ENCODE measurements around the gene RECQL.
"Not testable (repeated sequence)": the region's sequence is repeated elsewhere in the genome, so short reads cannot be mapped to it uniquely, and the experiment has no call there.

The RECQL gene

GRCh38 chr12:21439347-21439746 is 62.1 kb downstream of the RECQL start:
- in situ Hi-C loops (cut with HindIII; ENCODE audit: low pct_unique_long_range_greater_than_20kb, low sequenced_read_pairs): no loop called here
- TF ChIP-seq JUND (IDR thresholded peaks at IDR 0.05; ENCODE audit: low read depth): no peak

GRCh38 chr12:21438643-21439042 is 62.8 kb downstream of the RECQL start:
- no peak for TF ChIP-seq JUND (IDR thresholded peaks at IDR 0.05; ENCODE audit: low read depth)
- DNase-seq (ENCODE audit: low read depth in 1 of 2, low spot score in 1 of 2): no peak
- in situ Hi-C loops (cut with HindIII; ENCODE audit: low pct_unique_long_range_greater_than_20kb, low sequenced_read_pairs): no loop called here

More at GRCh38 chr12:21439347-21439746, 62.1 kb downstream of the RECQL start:
- DNase-seq (ENCODE audit: low read depth in 1 of 2, low spot score in 1 of 2): no peak

- no peak for DNase-seq (ENCODE audit: low read depth in 1 of 2, low spot score in 1 of 2)
- no peak for TF ChIP-seq JUND (IDR thresholded peaks at IDR 0.05; ENCODE audit: low read depth)
- in situ Hi-C loops (cut with HindIII; ENCODE audit: low pct_unique_long_range_greater_than_20kb, low sequenced_read_pairs): no loop called here
Measured at GRCh38 chr12:21434699-21435098, 66.7 kb downstream of the RECQL start.

- DNase-seq (ENCODE audit: low read depth in 1 of 2, low spot score in 1 of 2): no peak
- no peak for TF ChIP-seq JUND (IDR thresholded peaks at IDR 0.05; ENCODE audit: low read depth)
- in situ Hi-C loops (cut with HindIII; ENCODE audit: low pct_unique_long_range_greater_than_20kb, low sequenced_read_pairs): no loop called here
Measured at GRCh38 chr12:21433525-21433924, 67.9 kb downstream of the RECQL start.

GRCh38 chr12:21429994-21430393 is 71.4 kb downstream of the RECQL start:
- in situ Hi-C loops (cut with HindIII; ENCODE audit: low pct_unique_long_range_greater_than_20kb, low sequenced_read_pairs): no loop called here
- DNase-seq (ENCODE audit: low read depth in 1 of 2, low spot score in 1 of 2): no peak
- no peak for TF ChIP-seq JUND (IDR thresholded peaks at IDR 0.05; ENCODE audit: low read depth)

GRCh38 chr12:21428241-21428640 is 73.2 kb downstream of the RECQL start:
- DNase-seq (ENCODE audit: low read depth in 1 of 2, low spot score in 1 of 2): no peak
- no peak for TF ChIP-seq JUND (IDR thresholded peaks at IDR 0.05; ENCODE audit: low read depth)
- in situ Hi-C loops (cut with HindIII; ENCODE audit: low pct_unique_long_range_greater_than_20kb, low sequenced_read_pairs): no loop called here

- in situ Hi-C loops (cut with HindIII; ENCODE audit: low pct_unique_long_range_greater_than_20kb, low sequenced_read_pairs): not testable (repeated sequence)
- DNase-seq (ENCODE audit: low read depth in 1 of 2, low spot score in 1 of 2): peak in 1 of 2 experiments; percentile 15
Measured at GRCh38 chr12:21419009-21419699, 82.3 kb downstream of the RECQL start.

Measured in T47D (cell line).